HG02763 (cell line): Measurements from ENCODE around the gene P2RY4.
"Not testable (repeated sequence)": the region's sequence is repeated elsewhere in the genome, so short reads cannot be mapped to it uniquely, and the experiment has no call there.

Source experiments
- ATAC-seq: cut with Tn5 transposase; IDR thresholded peaks from one replicate; pipeline ENCODE4 v1.9.1; 2021; ENCODE audit warnings: mild to moderate bottlenecking, moderate library complexity; ENCODE audit not compliant: unreplicated experiment

Gene P2RY4

GRCh38 chrX:70244881-70245280, 15.1 kb downstream of the P2RY4 start:
- ATAC-seq, result no peak

- not testable (repeated sequence) for ATAC-seq
These were observed 16.4 kb downstream of the P2RY4 start for GRCh38 chrX:70243601-70244000.

DNA sequence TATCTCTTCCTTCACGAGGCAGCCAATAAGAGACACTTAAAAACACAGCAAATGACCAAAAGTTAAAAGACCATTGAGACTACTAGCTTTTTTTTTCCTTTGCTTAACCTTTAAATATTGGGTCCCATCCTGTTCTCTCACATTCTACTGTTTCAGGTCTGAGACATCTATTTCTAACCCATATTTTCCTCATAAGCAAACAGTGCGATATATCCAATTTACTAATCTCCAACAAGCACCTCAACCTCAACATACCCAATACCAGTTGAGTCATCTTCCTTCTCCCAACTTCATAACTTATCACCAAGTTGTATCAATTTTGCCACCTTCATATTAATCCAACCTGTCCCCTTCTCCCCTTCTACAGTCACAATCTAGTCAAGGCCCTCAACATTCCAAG, 18.5 kb downstream of the P2RY4 start:
- no peak for ATAC-seq

- no peak for ATAC-seq
These were observed 19.3 kb downstream of the P2RY4 start for GRCh38 chrX:70240751-70241150.

DNA sequence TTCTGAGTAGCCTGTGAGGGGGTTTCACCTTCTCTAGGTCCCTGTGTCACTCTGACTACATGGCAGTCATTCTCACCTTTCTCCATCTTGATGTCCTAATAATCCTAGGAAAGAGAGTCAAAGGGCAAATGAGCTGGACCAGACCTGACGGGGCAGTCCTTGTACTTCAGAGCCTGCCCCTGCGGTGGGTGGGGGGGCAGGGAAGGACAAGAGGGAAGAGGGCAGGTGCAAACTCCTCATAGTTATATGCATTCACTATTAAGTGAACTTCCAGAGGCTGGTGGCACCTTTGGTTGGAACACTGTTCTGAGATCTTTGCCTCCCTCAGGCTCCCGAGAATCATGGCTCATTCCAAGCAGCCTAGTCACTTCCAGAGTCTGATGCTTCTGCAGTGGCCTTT, 25.6 kb downstream of the P2RY4 start, which contains the start of gene AWAT1:
TSS of gene AWAT1 (plus strand) at position 301 of the 400 bp plus-strand sequence. CDS start at position 342, 41 bp downstream.
- ATAC-seq, result no peak

DNA sequence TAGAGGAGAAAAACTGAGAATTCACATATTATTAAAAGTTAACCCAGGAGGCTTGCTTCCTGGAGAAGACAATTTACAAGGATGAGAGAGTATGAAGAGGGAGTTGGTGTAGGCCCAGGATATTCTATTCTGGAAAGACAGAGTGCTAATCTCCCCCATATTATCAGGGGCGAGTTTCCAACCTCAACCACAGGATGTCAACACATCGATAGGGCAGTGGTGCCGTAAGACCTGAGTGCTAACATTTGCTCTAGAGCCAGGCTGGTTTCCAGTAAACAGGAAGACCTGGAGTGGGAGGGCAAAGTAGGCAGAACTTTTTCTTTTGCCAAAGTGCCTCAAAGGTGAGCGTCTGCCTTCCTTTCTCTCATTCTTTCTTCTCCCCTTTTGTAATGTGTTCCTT, 28.3 kb downstream of the P2RY4 start:
- ATAC-seq, result no peak

DNA sequence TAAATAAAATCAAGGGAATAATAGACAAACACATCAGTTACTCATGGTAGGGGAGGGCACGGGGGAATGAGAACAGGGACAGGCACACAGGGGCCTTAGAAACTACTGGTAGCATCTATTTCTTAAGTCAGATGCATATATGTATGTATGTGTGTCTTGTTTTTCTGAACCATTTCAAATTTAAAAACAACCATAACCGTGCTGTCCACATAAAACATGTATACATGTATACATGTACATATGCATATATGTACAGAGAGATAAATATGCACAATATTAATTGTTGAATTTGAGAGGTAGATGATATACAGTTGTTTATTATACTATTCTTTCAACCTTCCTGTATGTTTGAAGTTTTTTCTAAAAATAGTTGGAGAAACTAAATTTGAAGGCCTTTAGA, 33.3 kb downstream of the P2RY4 start:
- ATAC-seq, result no peak

DNA sequence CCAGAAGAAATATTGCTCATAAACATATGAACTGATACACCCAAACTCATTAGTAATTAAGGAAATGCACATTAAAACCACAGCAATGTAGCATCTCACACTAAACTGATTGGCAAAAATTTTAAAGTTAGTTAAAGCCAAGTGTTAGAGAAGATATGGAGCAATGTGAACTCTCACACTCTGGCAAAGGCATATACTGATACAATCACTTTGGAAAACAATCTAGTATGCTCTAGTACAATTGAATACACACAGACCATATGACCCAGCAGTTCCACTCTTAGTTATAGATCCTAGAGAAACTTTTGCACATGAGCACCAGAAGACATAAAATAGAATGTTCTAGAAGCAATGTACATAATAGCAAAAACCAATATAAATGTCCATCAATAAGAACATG, 34.0 kb downstream of the P2RY4 start:
- no peak for ATAC-seq

DNA sequence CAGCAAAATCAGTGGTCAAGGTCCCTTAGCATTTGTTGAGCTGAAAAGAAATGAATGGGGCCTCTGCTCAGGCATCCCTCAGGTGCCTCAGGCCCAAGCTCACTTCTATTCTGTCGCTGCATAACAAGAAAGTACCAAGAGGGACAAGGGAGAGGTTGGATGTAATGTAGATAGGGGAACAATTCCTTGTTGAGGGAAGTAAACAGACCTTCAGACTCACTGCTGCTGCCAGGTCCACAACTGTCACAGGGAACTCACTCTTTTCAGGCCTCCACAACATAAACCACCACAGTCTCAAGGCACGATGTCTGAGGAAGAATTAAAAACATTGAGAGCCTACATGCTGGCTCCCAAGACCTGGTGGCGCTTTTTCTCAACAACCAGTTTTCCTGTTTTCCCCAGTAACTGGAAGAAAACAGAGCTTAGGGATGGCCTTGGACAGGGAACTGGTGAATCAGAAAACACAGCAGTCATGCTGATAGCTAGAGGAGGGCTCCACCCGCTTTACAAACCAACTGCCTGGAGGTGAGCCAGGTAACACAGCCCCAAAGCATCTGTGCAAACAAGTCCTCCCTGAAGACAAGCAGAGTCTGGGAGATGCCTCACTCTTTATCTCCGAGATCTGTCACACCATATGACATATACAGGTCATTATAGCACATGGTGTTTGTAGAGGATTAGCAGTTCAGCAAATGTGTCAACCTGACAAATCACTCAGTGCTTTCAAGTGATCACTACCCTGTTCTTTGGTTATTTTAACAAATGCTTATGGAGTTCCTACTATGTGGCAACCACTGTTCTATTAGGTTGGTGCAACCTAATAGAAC, 39.9 kb downstream of the P2RY4 start:
- no peak for ATAC-seq

DNA sequence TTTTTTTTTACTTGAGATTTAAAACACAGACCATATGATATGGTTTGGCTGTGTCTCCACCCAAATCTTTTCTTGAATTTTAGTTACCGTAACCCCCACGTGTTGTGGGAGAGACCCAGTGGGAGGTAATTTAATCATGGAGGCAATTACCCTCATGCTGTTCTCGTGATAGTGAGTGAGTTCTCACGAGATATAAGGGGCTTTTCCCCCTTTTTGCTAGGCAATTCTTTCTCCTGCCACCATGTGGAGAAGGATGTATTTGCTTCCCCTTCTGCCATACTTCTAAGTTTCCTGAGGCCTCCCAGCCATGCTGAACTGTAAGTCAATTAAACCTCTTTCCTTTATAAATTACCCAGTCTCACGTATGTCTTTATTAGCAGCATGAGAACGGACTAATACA, 50.4 kb downstream of the P2RY4 start:
- ATAC-seq, result not testable (repeated sequence)

GRCh38 chrX:70208479-70208878, 51.5 kb downstream of the P2RY4 start:
- no peak for ATAC-seq
